ENCODE data around the gene ANAPC5. TPM values are rescaled to one million over a fixed set of nuclear protein-coding genes. Genes with fewer than 3 reads are reported as not detected.

ANAPC5 gene
- total RNA-seq, 1 donor from 2014 or later, result 85.8 TPM

- FAIRE-seq (no peak), DNase-seq (ENCODE audit: low read depth) (no peak)
- Histone ChIP-seq H3K36me3 (ENCODE audit: insufficient read depth, low read length) (peaks cover 44% of the 10 kb centered on the region), H4K20me1 (ENCODE audit: insufficient read depth, low read length) (peaks cover 3% of the 10 kb centered on the region), H3K9ac (ENCODE audit: low read length) (no peak overlapping the region), H3K4me2 (ENCODE audit: low read length) (no peak overlapping the region), H3K27me3 (ENCODE audit: insufficient read depth, low read length) (no peaks in the 10 kb centered on the region), H3K9me3 (ENCODE audit: insufficient read depth, low read depth, low read length) (no peaks in the 10 kb centered on the region), H2AFZ (ENCODE audit: low read depth, low read length) (no peak overlapping the region), H3K4me1 (ENCODE audit: insufficient read depth, low read length) (no peaks in the 10 kb centered on the region), H3K27ac (ENCODE audit: low read depth, low read length) (no peak overlapping the region), H3K79me2 (ENCODE audit: insufficient read depth, low read length) (no peaks in the 10 kb centered on the region), H3K4me3 (ENCODE audit: insufficient read depth, low read depth, low read length) (no peak overlapping the region)
- Mint-ChIP-seq H3K4me3 (ENCODE audit: unreplicated experiment) (no peak overlapping the region), H3K36me3 (ENCODE audit: low read depth, unreplicated experiment) (peaks cover 3% of the 10 kb centered on the region), H3K27ac (ENCODE audit: unreplicated experiment) (no peak overlapping the region), H3K27me3 (ENCODE audit: low read depth, unreplicated experiment) (no peaks in the 10 kb centered on the region), H3K9me3 (ENCODE audit: unreplicated experiment) (no peaks in the 10 kb centered on the region), H3K4me1 (ENCODE audit: low read depth, unreplicated experiment) (no peaks in the 10 kb centered on the region)
- TF ChIP-seq EZH2 (IDR thresholded peaks at IDR 0.05; ENCODE audit: insufficient read depth, low read length), result no peak
- TF ChIP-seq, protein P1, sequence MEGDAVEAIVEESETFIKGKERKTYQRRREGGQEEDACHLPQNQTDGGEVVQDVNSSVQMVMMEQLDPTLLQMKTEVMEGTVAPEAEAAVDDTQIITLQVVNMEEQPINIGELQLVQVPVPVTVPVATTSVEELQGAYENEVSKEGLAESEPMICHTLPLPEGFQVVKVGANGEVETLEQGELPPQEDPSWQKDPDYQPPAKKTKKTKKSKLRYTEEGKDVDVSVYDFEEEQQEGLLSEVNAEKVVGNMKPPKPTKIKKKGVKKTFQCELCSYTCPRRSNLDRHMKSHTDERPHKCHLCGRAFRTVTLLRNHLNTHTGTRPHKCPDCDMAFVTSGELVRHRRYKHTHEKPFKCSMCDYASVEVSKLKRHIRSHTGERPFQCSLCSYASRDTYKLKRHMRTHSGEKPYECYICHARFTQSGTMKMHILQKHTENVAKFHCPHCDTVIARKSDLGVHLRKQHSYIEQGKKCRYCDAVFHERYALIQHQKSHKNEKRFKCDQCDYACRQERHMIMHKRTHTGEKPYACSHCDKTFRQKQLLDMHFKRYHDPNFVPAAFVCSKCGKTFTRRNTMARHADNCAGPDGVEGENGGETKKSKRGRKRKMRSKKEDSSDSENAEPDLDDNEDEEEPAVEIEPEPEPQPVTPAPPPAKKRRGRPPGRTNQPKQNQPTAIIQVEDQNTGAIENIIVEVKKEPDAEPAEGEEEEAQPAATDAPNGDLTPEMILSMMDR (IDR thresholded peaks at IDR 0.05; ENCODE audit: insufficient read depth, low read depth, low read length), result no peak
Measured at GRCh38 chr12:121333747-121334146, 18.5 kb downstream of the ANAPC5 start.

DNA sequence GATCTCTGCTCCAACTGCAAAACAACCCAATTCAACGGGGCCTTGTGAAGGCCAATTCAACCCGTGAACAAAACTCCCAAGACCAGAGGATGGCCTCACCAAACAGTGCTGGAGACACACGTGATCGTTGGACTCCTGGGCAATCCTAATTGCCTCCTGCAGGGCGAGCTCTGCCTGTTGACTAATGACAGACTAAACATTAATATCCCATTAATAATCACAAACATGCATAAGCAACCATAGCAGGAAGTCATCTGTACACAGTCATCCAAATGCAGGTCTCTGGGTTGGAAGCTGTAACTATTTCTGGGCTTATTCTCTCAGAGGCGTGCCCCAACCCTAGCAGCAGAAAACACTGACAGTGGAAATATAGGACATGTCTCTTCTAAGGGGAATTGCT, 21.0 kb downstream of the ANAPC5 start:
- H3K4me3 Mint-ChIP-seq (ENCODE audit: unreplicated experiment), result no peak overlapping the region
- FAIRE-seq (no peak), DNase-seq (ENCODE audit: low read depth) (no peak)
- H3K27ac Mint-ChIP-seq (ENCODE audit: unreplicated experiment), result no peak overlapping the region
- Histone ChIP-seq H3K36me3 (ENCODE audit: insufficient read depth, low read length) (peaks cover 58% of the 10 kb centered on the region), H3K9me3 (ENCODE audit: insufficient read depth, low read depth, low read length) (no peaks in the 10 kb centered on the region), H3K27ac (ENCODE audit: low read depth, low read length) (no peak overlapping the region), H3K4me1 (ENCODE audit: insufficient read depth, low read length) (no peaks in the 10 kb centered on the region), H3K9ac (ENCODE audit: low read length) (no peak overlapping the region), H3K4me2 (ENCODE audit: low read length) (no peak overlapping the region), H3K27me3 (ENCODE audit: insufficient read depth, low read length) (no peaks in the 10 kb centered on the region), H3K4me3 (ENCODE audit: insufficient read depth, low read depth, low read length) (no peak overlapping the region), H2AFZ (ENCODE audit: low read depth, low read length) (no peak overlapping the region), H3K79me2 (ENCODE audit: insufficient read depth, low read length) (no peaks in the 10 kb centered on the region), H4K20me1 (ENCODE audit: insufficient read depth, low read length) (peaks cover 3% of the 10 kb centered on the region)
- H3K4me1 Mint-ChIP-seq (ENCODE audit: low read depth, unreplicated experiment), result no peaks in the 10 kb centered on the region
- H3K27me3 Mint-ChIP-seq (ENCODE audit: low read depth, unreplicated experiment), result no peaks in the 10 kb centered on the region
- TF ChIP-seq EZH2 (IDR thresholded peaks at IDR 0.05; ENCODE audit: insufficient read depth, low read length), result no peak
- TF ChIP-seq, protein P1 (IDR thresholded peaks at IDR 0.05; ENCODE audit: insufficient read depth, low read depth, low read length), result no peak
- peaks cover 13% of the 10 kb centered on the region for H3K36me3 Mint-ChIP-seq (ENCODE audit: low read depth, unreplicated experiment)
- no peaks in the 10 kb centered on the region for H3K9me3 Mint-ChIP-seq (ENCODE audit: unreplicated experiment)

GRCh38 chr12:121330692-121331091, 21.5 kb downstream of the ANAPC5 start:
- H3K36me3 ChIP-seq (ENCODE audit: insufficient read depth, low read length), result peaks cover 62% of the 10 kb centered on the region
- no peak for TF ChIP-seq EZH2 (IDR thresholded peaks at IDR 0.05; ENCODE audit: insufficient read depth, low read length)
- TF ChIP-seq, protein P1 (IDR thresholded peaks at IDR 0.05; ENCODE audit: insufficient read depth, low read depth, low read length), result no peak
- peaks cover 15% of the 10 kb centered on the region for H3K36me3 Mint-ChIP-seq (ENCODE audit: low read depth, unreplicated experiment)

More at GRCh38 chr12:121330692-121331091, 21.5 kb downstream of the ANAPC5 start:
- no peak overlapping the region for H2AFZ ChIP-seq (ENCODE audit: low read depth, low read length)
- H3K27ac ChIP-seq (ENCODE audit: low read depth, low read length), result no peak overlapping the region
- peaks cover 3% of the 10 kb centered on the region for H4K20me1 ChIP-seq (ENCODE audit: insufficient read depth, low read length)
- no peak overlapping the region for H3K9ac ChIP-seq (ENCODE audit: low read length)
- Mint-ChIP-seq H3K27ac (ENCODE audit: unreplicated experiment) (no peak overlapping the region), H3K27me3 (ENCODE audit: low read depth, unreplicated experiment) (no peaks in the 10 kb centered on the region), H3K9me3 (ENCODE audit: unreplicated experiment) (no peaks in the 10 kb centered on the region), H3K4me1 (ENCODE audit: low read depth, unreplicated experiment) (no peaks in the 10 kb centered on the region), H3K4me3 (ENCODE audit: unreplicated experiment) (no peak overlapping the region)
- FAIRE-seq (no peak), DNase-seq (ENCODE audit: low read depth) (no peak)
- H3K9me3 ChIP-seq (ENCODE audit: insufficient read depth, low read depth, low read length), result no peaks in the 10 kb centered on the region
- H3K4me2 ChIP-seq (ENCODE audit: low read length), result no peak overlapping the region
- H3K4me1 ChIP-seq (ENCODE audit: insufficient read depth, low read length), result no peaks in the 10 kb centered on the region
- H3K4me3 ChIP-seq (ENCODE audit: insufficient read depth, low read depth, low read length), result no peak overlapping the region
- H3K79me2 ChIP-seq (ENCODE audit: insufficient read depth, low read length), result no peaks in the 10 kb centered on the region
- no peaks in the 10 kb centered on the region for H3K27me3 ChIP-seq (ENCODE audit: insufficient read depth, low read length)
